Stromal cell of bone marrow (primary cell): ENCODE data around the gene RECQL5.
A peak's percentile ranks its signal among the peaks of the same experiment; 100 is the strongest.
"Not testable (repeated sequence)": the region's sequence is repeated elsewhere in the genome, so short reads cannot be mapped to it uniquely, and the experiment has no call there.

ENCODE experiments used
- DNase-seq: peaks from one replicate; pipeline ENCODE4 v3.0.0-alpha.2; 2012; ENCODE audit warnings: low read depth

The RECQL5 gene

GRCh38 chr17:75592348-75593020 lies 74.5 kb downstream of the RECQL5 start:
- no peak for DNase-seq

DNA sequence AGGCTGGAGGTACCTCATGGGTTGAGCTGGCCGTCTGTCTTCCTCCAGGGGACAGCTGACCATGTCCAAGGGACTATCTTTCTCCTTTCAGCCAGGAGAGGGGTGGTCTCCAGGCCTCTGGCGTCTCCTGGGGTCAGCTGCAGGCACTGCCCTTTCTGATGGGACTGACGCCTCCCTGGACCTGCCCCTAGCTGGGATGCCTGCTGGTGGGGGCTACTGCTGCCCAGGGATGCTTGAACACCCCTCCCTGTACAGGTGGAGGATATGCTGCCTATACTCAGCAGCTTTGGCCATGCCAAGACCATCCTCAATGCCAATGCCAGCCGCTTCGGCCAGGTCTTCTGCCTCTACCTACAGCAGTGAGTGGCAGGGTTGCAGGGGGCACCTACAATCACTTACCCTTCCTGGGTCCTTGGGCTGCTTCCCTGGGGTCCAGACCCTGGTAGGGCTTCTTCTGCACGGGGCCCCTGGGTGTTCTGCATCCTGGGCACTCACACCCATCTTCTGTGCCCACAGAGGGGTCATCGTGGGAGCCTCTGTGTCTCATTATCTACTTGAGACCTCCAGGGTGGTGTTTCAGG lies 75.1 kb downstream of the RECQL5 start:
- no peak for DNase-seq

DNA sequence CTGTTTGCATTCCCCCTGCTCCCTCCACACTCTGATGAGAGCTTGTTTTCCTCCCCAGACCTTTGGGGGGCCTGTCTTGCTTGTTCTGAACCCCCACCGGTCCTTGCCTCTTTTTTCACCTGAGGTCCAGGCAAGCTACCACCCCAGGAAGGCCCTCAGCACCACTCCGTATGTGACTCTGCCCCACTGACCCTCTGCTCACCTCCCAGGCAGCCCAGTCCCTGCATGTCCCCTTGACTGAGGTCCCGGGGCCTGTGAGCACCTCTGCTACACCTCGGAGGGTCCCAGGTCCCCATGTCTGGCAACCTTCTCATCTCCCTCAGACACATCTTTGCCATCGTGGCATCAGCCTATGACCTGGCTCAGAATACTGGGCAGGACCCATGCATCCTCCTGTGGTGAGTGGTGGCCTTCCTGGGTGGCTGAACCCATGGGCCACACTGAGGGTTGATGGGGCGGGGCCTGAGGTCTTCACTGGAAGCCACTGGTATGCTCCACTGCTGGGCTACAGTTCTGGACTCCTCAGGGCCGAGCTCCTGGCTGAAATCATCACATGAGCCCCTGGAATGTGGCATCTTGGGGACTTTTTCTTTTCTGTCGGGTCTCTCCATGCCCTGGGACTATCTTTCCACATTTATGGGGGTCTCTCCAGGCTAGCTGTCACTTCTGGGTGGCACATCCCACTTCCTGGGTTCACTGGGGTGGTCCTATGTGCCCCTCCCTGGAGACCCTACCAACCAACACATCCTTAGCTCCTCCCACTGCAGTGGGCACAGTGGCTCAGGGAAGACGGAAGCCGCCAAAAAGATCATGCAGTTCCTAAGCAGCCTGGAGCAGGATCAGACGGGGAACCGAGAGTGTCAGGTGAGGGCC lies 75.9 kb downstream of the RECQL5 start:
- no peak for DNase-seq

DNA sequence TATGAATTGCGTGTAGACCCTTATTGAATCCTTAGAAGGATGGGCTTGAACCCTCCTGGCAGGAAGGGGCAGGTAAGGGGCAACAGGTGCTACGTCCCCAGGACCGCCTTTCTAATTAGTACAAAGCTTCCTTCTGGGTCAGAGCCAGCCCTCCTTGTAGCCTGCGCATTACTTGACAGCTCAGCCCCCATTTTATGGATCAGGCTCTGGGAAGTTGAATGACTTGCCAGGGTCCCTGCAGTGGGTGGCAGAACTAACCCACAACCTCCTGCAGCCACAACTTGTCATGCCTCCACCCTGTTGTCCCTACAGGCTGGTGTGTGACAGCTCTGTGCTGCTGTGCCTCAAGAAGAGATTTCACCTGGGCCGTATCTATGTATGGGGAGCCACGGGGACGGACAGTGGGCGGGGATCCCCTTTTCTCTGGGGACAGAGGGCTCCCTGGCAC lies 76.6 kb downstream of the RECQL5 start:
- DNase-seq: no peak

GRCh38 chr17:75589919-75590303 lies 77.0 kb downstream of the RECQL5 start:
- no peak for DNase-seq

GRCh38 chr17:75589012-75589918 lies 77.7 kb downstream of the RECQL5 start:
- peak; percentile 51 for DNase-seq

DNA sequence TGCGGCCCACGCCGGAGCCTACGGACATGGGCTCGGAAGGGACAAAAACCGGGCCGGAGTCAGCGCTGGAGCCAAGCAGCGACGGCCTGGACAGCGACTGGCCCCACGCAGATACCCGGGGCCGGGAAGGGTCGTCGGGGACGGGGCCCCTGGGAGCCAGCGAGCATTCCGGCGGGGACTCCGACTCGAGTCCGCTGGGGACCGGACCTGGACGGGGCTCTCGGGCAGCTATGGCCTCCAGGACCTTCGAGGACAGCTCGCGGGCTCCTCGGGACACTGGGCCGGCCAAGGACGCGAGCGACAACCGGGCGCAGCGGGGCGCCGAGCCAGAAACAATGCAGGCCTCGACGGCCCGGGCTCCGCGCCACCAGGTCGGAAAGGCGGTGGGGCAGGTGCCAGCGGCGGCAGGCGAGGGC lies 78.3 kb downstream of the RECQL5 start:
- no peak for DNase-seq

GRCh38 chr17:75587675-75588595 lies 79.0 kb downstream of the RECQL5 start, which contains the start of gene MYO15B:
Gene MYO15B, plus strand, starts transcription at chr17:75587800. Its CDS starts 258 bp downstream, at chr17:75588058.
- no peak for DNase-seq

DNA sequence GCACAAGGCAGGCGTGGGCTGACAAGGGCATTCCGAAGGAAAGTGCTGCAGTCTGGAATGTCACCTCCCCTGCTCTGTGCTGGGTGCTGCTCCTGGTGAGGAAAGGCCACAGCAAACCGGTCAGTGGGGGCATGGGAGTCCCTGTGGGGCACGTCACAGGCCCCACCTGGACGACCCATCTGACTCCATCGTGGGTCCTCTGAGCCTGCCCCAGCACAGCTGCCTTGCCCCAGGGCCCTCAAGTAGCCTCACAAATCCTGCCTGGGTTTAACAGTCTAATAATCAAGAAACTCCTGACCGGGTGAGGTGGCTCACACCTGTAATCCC lies 82.1 kb downstream of the RECQL5 start:
- no peak for DNase-seq

DNA sequence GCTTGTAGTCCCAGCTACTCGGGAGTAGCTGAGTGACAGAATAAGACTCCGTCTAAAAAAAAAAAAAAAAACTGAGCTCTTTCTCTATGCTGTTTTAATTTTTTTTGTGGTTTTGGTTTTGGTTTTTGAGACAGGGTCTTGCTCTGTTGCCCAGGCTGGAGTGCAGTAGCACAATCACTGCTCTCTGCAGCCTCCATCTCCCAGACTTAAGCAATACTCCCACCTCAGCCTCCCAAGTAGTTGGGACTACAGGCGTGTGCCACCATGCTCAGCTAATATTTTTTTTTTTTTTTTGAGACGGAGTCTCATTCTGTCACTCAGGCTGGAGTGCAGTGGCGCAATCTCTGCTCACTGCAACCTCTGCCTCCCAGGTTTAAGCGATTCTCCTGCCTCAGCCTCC lies 83.8 kb downstream of the RECQL5 start:
- not testable (repeated sequence) for DNase-seq

DNA sequence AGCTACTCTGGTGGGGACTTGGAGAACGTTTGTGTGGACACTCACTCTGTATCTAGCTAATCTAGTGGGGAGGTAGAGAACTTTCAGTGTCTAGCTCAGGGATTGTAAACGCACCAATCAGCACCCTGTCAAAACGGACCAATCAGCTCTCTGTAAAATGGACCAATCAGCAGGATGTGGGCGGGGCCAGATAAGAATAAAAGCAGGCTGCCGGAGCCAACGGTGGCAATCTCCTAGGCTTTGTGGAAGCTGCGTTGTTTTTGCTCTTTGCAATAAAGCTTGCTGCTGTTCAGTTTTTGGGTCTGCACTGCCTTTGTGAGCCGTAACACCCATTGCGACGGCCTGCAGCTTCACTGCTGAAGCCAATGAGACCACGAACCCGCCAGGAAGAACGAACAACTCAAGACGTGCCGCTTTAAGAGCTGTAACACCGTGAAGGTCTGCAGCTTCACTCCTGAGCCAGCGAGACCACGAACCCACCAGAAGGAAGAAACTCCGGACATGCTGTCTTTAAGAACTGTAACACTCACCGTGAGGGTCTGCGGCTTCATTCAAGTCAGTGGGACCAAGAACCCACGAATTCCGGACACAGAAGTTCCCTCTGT lies 85.7 kb downstream of the RECQL5 start:
- not testable (repeated sequence) for DNase-seq
